HEK293 (cell line): ENCODE measurements around the gene MYT1.

Experiments
- CTCF ChIA-PET: fragments of 350-600 bp; formaldehyde crosslinking; extraction: SDS; loops from one replicate; lab custom pipeline; 2021; ENCODE audit warnings: antibody characterized with exemption; lab: Yijun Ruan, JAX
- POLR2A ChIA-PET: fragments of 300-600 bp; formaldehyde crosslinking; extraction: SDS; loops from one replicate; lab custom pipeline; 2020; ENCODE audit warnings: antibody characterized with exemption, inconsistent platforms; lab: Yijun Ruan, JAX
- H3K27ac ChIP-seq: fragments of 200-500 bp; sonication (Bioruptor generic); 2 replicates; pipeline ENCODE4 v1.5.1; 2014; ENCODE audit warnings: low read depth, low read length, control low read depth, inconsistent platforms; ENCODE audit errors: extremely low read depth
- H3K36me3 ChIP-seq, 2 experiments: fragments of 200-500 bp in 1 of 2; sonication (Bioruptor generic) in 1 of 2; 1 replicate in 1 of 2; 2 replicates in 1 of 2; pipeline ENCODE4 v1.5.1; 2014 to 2017; ENCODE audit warnings: inconsistent platforms in 2 of 2, low read length in 2 of 2; ENCODE audit not compliant: control insufficient read depth in 2 of 2, insufficient read depth in 1 of 2
- H3K4me1 ChIP-seq: fragments of 200-500 bp; sonication (Bioruptor generic); 2 replicates; pipeline ENCODE4 v1.5.1; 2014; ENCODE audit warnings: mild to moderate bottlenecking, low read length, inconsistent platforms; ENCODE audit not compliant: control insufficient read depth, insufficient read depth
- H3K4me3 ChIP-seq: 2 replicates; pipeline ENCODE4 v1.5.1; 2011; ENCODE audit warnings: low read depth, mild to moderate bottlenecking, control low read depth, low read length, moderate library complexity
- H3K9me3 ChIP-seq: fragments of 200-500 bp; sonication (Bioruptor generic); 2 replicates; pipeline ENCODE4 v1.5.1; 2014; ENCODE audit warnings: low read depth, low read length, inconsistent platforms; ENCODE audit not compliant: control insufficient read depth, insufficient read depth
- OSR2 ChIP-seq: fragments of 450-650 bp; formaldehyde crosslinking; IDR thresholded peaks from 2 replicates; pipeline ENCODE4 v1.5.1; 2016; ENCODE audit warnings: missing biosample characterization, missing genetic modification characterization
- PRDM1 ChIP-seq: fragments of 450-650 bp; formaldehyde crosslinking; IDR thresholded peaks from 2 replicates; pipeline ENCODE4; 2016; ENCODE audit warnings: missing biosample characterization, missing genetic modification characterization
- PRDM6 ChIP-seq: fragments of 450-650 bp; formaldehyde crosslinking; IDR thresholded peaks from 2 replicates; pipeline ENCODE4 v1.5.1; 2017; ENCODE audit warnings: missing biosample characterization, missing genetic modification characterization
- SCRT1 ChIP-seq: fragments of 450-650 bp; formaldehyde crosslinking; IDR thresholded peaks from 2 replicates; pipeline ENCODE4 v1.5.1; 2016; ENCODE audit warnings: missing biosample characterization, missing genetic modification characterization, borderline replicate concordance
- YY1 ChIP-seq: fragments of 450-650 bp; formaldehyde crosslinking; IDR thresholded peaks from 2 replicates; pipeline ENCODE4 v1.5.1; 2018; ENCODE audit warnings: missing biosample characterization, missing genetic modification characterization
- ZBTB20 ChIP-seq: fragments of 450-650 bp; formaldehyde crosslinking; IDR thresholded peaks from 2 replicates; pipeline ENCODE4 v1.5.1; 2016; ENCODE audit warnings: missing biosample characterization, missing genetic modification characterization
- ZFP69B ChIP-seq: fragments of 450-650 bp; formaldehyde crosslinking; IDR thresholded peaks from 2 replicates; pipeline ENCODE4 v1.5.1; 2016; ENCODE audit warnings: missing biosample characterization, missing genetic modification characterization
- ZIC2 ChIP-seq: fragments of 450-650 bp; formaldehyde crosslinking; IDR thresholded peaks from 2 replicates; pipeline ENCODE4 v1.5.1; 2016; ENCODE audit warnings: missing biosample characterization, missing genetic modification characterization
- ZNF10 ChIP-seq: fragments of 450-650 bp; formaldehyde crosslinking; IDR thresholded peaks from 2 replicates; pipeline ENCODE4 v1.5.1; 2017; ENCODE audit warnings: missing biosample characterization, missing genetic modification characterization
- ZNF112 ChIP-seq: fragments of 450-650 bp; formaldehyde crosslinking; IDR thresholded peaks from 2 replicates; pipeline ENCODE4 v1.5.0; 2017; ENCODE audit warnings: missing biosample characterization, missing genetic modification characterization
- ZNF169 ChIP-seq: fragments of 450-650 bp; formaldehyde crosslinking; IDR thresholded peaks from 2 replicates; pipeline ENCODE4 v1.5.1; 2016; ENCODE audit warnings: missing biosample characterization, missing genetic modification characterization
- ZNF23 ChIP-seq: fragments of 450-650 bp; formaldehyde crosslinking; IDR thresholded peaks from 2 replicates; pipeline ENCODE4 v1.5.1; 2016; ENCODE audit warnings: missing biosample characterization, missing genetic modification characterization, borderline replicate concordance
- ZNF416 ChIP-seq: fragments of 450-650 bp; formaldehyde crosslinking; IDR thresholded peaks from 2 replicates; pipeline ENCODE4 v1.5.1; 2016; ENCODE audit warnings: missing biosample characterization, missing genetic modification characterization
- ZNF426 ChIP-seq: fragments of 450-650 bp; formaldehyde crosslinking; IDR thresholded peaks from 2 replicates; pipeline ENCODE4 v1.5.1; 2017; ENCODE audit warnings: missing biosample characterization, missing genetic modification characterization, mild to moderate bottlenecking, inconsistent platforms, moderate library complexity
- ZNF501 ChIP-seq: fragments of 450-650 bp; formaldehyde crosslinking; IDR thresholded peaks from 2 replicates; pipeline ENCODE4 v1.5.1; 2016; ENCODE audit warnings: missing biosample characterization, missing genetic modification characterization
- ZNF513 ChIP-seq: fragments of 450-650 bp; IDR thresholded peaks from 2 replicates; pipeline ENCODE4 v1.5.1; 2018; ENCODE audit warnings: missing biosample characterization, missing genetic modification characterization
- ZNF549 ChIP-seq: fragments of 450-650 bp; IDR thresholded peaks from 2 replicates; pipeline ENCODE4 v1.5.1; 2018; ENCODE audit warnings: missing biosample characterization, missing genetic modification characterization, mild to moderate bottlenecking, inconsistent platforms, moderate library complexity
- ZNF560 ChIP-seq: fragments of 450-650 bp; formaldehyde crosslinking; IDR thresholded peaks from 2 replicates; pipeline ENCODE4 v1.5.1; 2017; ENCODE audit warnings: missing biosample characterization, missing genetic modification characterization, borderline replicate concordance
- ZNF596 ChIP-seq: fragments of 450-650 bp; IDR thresholded peaks from 2 replicates; pipeline ENCODE4 v1.5.0; 2018; ENCODE audit warnings: missing biosample characterization, mild to moderate bottlenecking, missing genetic modification characterization, moderate library complexity
- ZNF621 ChIP-seq: fragments of 450-650 bp; formaldehyde crosslinking; IDR thresholded peaks from 2 replicates; pipeline ENCODE4 v1.5.1; 2017; ENCODE audit warnings: missing biosample characterization, missing genetic modification characterization
- ZNF843 ChIP-seq: fragments of 450-650 bp; formaldehyde crosslinking; IDR thresholded peaks from 2 replicates; pipeline ENCODE4 v1.5.1; 2016; ENCODE audit warnings: missing biosample characterization, missing genetic modification characterization
- ZSCAN30 ChIP-seq: fragments of 450-650 bp; IDR thresholded peaks from 2 replicates; pipeline ENCODE4 v1.5.1; 2018; ENCODE audit warnings: missing biosample characterization, mild to moderate bottlenecking, missing genetic modification characterization, moderate library complexity
- TF ChIP-seq, protein P1 (sequence below): fragments of 450-650 bp; formaldehyde crosslinking; IDR thresholded peaks from 2 replicates; pipeline ENCODE4 v1.5.1; 2016; ENCODE audit warnings: missing biosample characterization, missing genetic modification characterization
- TF ChIP-seq, protein P2 (sequence below): fragments of 450-650 bp; formaldehyde crosslinking; IDR thresholded peaks from 2 replicates; pipeline ENCODE4 v1.5.1; 2016; ENCODE audit warnings: missing biosample characterization, missing genetic modification characterization
- TF ChIP-seq, protein P3 (sequence below): fragments of 450-650 bp; formaldehyde crosslinking; IDR thresholded peaks from 2 replicates; pipeline ENCODE4 v1.5.1; 2016; ENCODE audit warnings: missing biosample characterization, missing genetic modification characterization
- TF ChIP-seq, protein P4 (sequence below): fragments of 450-650 bp; formaldehyde crosslinking; IDR thresholded peaks from 2 replicates; pipeline ENCODE4 v1.5.1; 2016; ENCODE audit warnings: missing biosample characterization, missing genetic modification characterization

The MYT1 gene

GRCh38 chr20:64228751-64229506 is 64.7 kb downstream of the MYT1 start:
- ChIA-PET POLR2A (no interaction called here), CTCF (interaction anchor here (0.6 to 0.7 kb wide), 2 partner anchors 11 to 51 kb away, joined by 3 read pairs; no protein-coding TSS in a partner anchor)
- Histone ChIP-seq H3K4me1 (no peaks in the 10 kb centered on the region), H3K27ac (no peak overlapping the region), H3K36me3 (no peaks in the 10 kb centered on the region), H3K9me3 (no peaks in the 10 kb centered on the region), H3K4me3 (no peak overlapping the region)
- no peak for TF ChIP-seq ZNF426
- no peak for TF ChIP-seq PRDM6 (tag by site-specific recombination)
- no peak for TF ChIP-seq ZNF513 (tag by site-specific recombination)
- TF ChIP-seq ZNF416 (tag by site-specific recombination) = no peak
- TF ChIP-seq, protein P1, sequence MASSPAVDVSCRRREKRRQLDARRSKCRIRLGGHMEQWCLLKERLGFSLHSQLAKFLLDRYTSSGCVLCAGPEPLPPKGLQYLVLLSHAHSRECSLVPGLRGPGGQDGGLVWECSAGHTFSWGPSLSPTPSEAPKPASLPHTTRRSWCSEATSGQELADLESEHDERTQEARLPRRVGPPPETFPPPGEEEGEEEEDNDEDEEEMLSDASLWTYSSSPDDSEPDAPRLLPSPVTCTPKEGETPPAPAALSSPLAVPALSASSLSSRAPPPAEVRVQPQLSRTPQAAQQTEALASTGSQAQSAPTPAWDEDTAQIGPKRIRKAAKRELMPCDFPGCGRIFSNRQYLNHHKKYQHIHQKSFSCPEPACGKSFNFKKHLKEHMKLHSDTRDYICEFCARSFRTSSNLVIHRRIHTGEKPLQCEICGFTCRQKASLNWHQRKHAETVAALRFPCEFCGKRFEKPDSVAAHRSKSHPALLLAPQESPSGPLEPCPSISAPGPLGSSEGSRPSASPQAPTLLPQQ (tag by site-specific recombination) = peak; percentile 57
- no peak for TF ChIP-seq ZSCAN30 (tag by site-specific recombination)
- TF ChIP-seq ZIC2 (tag by site-specific recombination) = peak; percentile 80
- no peak for TF ChIP-seq ZNF169 (tag by site-specific recombination)
- TF ChIP-seq ZFP69B = peak; percentile 82
- TF ChIP-seq, protein P2, sequence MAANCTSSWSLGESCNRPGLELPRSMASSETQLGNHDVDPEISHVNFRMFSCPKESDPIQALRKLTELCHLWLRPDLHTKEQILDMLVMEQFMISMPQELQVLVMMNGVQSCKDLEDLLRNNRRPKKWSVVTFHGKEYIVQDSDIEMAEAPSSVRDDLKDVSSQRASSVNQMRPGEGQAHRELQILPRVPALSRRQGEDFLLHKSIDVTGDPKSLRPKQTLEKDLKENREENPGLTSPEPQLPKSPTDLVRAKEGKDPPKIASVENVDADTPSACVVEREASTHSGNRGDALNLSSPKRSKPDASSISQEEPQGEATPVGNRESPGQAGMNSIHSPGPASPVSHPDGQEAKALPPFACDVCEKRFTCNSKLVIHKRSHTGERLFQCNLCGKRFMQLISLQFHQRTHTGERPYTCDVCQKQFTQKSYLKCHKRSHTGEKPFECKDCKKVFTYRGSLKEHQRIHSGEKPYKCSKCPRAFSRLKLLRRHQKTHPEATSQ = no peak

DNA sequence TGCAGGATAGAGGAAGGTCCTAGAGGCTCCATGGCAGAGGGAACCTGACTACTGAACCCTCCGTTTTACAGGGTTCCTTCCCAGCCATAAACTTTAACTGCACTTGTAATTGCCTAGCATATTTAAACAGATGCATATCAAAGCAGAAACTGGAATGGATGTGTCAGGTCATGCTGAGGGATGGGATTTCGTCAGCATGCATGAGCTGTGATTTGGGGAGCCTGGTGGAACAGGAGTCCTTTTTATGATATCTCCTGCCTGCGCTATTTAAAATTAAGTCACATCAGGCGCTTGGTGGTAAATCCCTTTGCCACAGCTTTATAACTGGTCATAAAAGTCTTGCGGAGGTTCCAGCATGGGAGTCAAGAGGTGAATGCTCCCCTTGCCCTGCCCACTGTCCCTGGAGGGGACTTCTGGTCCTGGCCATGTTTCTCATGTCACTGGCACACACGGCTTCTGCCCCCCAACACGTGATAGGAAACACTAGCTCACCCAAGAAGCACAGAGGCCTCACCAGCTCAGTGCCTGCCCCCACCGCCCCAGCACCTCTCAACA is 65.3 kb downstream of the MYT1 start:
- CTCF ChIA-PET = interaction anchor here (0.6 kb wide), 1 partner anchor 52 kb away, joined by 3 read pairs; no protein-coding TSS in a partner anchor
- TF ChIP-seq OSR2 (tag by site-specific recombination) (peak; percentile 97), ZNF843 (no peak), ZNF23 (tag by site-specific recombination) (no peak), ZNF596 (no peak), SCRT1 (tag by site-specific recombination) (peak; percentile 98), ZBTB20 (tag by site-specific recombination) (peak; percentile 70), PRDM1 (tag by site-specific recombination) (no peak), ZNF10 (tag by site-specific recombination) (no peak), ZNF112 (tag by site-specific recombination) (no peak), ZNF501 (tag by site-specific recombination) (no peak), YY1 (tag by site-specific recombination) (no peak), ZNF621 (tag by site-specific recombination) (no peak), ZFP69B (no peak), ZNF560 (tag by site-specific recombination) (no peak), ZNF549 (tag by site-specific recombination) (no peak)
- TF ChIP-seq, protein P3, sequence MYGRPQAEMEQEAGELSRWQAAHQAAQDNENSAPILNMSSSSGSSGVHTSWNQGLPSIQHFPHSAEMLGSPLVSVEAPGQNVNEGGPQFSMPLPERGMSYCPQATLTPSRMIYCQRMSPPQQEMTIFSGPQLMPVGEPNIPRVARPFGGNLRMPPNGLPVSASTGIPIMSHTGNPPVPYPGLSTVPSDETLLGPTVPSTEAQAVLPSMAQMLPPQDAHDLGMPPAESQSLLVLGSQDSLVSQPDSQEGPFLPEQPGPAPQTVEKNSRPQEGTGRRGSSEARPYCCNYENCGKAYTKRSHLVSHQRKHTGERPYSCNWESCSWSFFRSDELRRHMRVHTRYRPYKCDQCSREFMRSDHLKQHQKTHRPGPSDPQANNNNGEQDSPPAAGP = peak; percentile 93
- TF ChIP-seq, protein P4, sequence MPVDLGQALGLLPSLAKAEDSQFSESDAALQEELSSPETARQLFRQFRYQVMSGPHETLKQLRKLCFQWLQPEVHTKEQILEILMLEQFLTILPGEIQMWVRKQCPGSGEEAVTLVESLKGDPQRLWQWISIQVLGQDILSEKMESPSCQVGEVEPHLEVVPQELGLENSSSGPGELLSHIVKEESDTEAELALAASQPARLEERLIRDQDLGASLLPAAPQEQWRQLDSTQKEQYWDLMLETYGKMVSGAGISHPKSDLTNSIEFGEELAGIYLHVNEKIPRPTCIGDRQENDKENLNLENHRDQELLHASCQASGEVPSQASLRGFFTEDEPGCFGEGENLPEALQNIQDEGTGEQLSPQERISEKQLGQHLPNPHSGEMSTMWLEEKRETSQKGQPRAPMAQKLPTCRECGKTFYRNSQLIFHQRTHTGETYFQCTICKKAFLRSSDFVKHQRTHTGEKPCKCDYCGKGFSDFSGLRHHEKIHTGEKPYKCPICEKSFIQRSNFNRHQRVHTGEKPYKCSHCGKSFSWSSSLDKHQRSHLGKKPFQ (tag by site-specific recombination) = no peak

More for the DNA sequence above, 65.3 kb downstream of the MYT1 start:
- no peaks in the 10 kb centered on the region for H3K36me3 ChIP-seq
- no peaks in the 10 kb centered on the region for H3K9me3 ChIP-seq
- H3K27ac ChIP-seq = no peak overlapping the region
- POLR2A ChIA-PET = no interaction called here
- no peak overlapping the region for H3K4me3 ChIP-seq
- no peaks in the 10 kb centered on the region for H3K4me1 ChIP-seq
